Testis (tissue), 2 donors: ENCODE measurements around the gene ARIH2.

Experiments
- POLR2A ChIP-seq: fragments of 450-650 bp; IDR thresholded peaks from one replicate; pipeline ENCODE4 v1.6.1; 2017; ENCODE audit warnings: antibody characterized with exemption, mild to moderate bottlenecking, moderate library complexity
- TF ChIP-seq, protein P1 (sequence below), 3 experiments: fragments of 450-650 bp in 2 of 3; fragments of 200-600 bp in 1 of 3; sonication (generic) in 1 of 3; IDR thresholded peaks; one replicate each; pipeline ENCODE4 v1.5.1; 2016 to 2019; ENCODE audit warnings: antibody characterized with exemption in 3 of 3, mild to moderate bottlenecking in 2 of 3, moderate library complexity in 1 of 3

DNA sequence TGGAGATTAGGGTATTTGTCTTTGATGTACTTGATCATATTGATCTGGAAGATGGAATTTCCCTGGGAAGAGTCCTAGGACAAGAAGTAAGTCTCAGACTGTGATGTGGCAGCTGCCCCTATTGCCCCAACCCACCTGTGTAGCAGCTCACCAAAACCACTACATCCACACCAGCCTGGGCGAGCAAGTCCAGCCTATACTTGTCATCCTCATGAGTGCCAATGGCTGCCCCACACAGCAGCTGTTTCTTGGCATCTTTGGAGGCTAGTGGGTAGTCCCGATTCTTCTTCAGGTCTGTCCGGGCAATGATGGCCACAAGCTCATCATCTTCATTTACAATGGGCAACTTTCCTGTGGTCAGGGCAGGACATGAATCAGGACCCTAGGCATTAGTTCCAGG, 107.9 kb downstream of the ARIH2 start:
- TF ChIP-seq, protein P1, sequence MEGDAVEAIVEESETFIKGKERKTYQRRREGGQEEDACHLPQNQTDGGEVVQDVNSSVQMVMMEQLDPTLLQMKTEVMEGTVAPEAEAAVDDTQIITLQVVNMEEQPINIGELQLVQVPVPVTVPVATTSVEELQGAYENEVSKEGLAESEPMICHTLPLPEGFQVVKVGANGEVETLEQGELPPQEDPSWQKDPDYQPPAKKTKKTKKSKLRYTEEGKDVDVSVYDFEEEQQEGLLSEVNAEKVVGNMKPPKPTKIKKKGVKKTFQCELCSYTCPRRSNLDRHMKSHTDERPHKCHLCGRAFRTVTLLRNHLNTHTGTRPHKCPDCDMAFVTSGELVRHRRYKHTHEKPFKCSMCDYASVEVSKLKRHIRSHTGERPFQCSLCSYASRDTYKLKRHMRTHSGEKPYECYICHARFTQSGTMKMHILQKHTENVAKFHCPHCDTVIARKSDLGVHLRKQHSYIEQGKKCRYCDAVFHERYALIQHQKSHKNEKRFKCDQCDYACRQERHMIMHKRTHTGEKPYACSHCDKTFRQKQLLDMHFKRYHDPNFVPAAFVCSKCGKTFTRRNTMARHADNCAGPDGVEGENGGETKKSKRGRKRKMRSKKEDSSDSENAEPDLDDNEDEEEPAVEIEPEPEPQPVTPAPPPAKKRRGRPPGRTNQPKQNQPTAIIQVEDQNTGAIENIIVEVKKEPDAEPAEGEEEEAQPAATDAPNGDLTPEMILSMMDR (IDR thresholded peaks at IDR 0.05) = no peak
- TF ChIP-seq POLR2A = no peak
